Amniotic stem cell (primary cell): ENCODE results near the gene B3GALT5.
"Not testable (repeated sequence)": the region's sequence is repeated elsewhere in the genome, so short reads cannot be mapped to it uniquely, and the experiment has no call there.

ENCODE experiments used
- DNase-seq: peaks from one replicate; lab custom pipeline; 2025; lab: John Stamatoyannopoulos, UW

B3GALT5 gene

GRCh38 chr21:39612233-39613040, at the start of gene B3GALT5:
B3GALT5 (plus strand) TSS chr21:39612940; CDS start chr21:39660560, 47,620 bp downstream.
- DNase-seq: no peak

GRCh38 chr21:39564200-39564599, 48.5 kb upstream of the B3GALT5 start:
- no peak for DNase-seq

GRCh38 chr21:39567180-39567972, 45.4 kb upstream of the B3GALT5 start:
- no peak for DNase-seq

GRCh38 chr21:39568361-39568760, 44.4 kb upstream of the B3GALT5 start:
- no peak for DNase-seq

- no peak for DNase-seq
These were observed 37.0 kb upstream of the B3GALT5 start for GRCh38 chr21:39575775-39576174.

GRCh38 chr21:39576518-39577128, 36.1 kb upstream of the B3GALT5 start:
- no peak for DNase-seq

- no peak for DNase-seq
These were observed 32.9 kb upstream of the B3GALT5 start for GRCh38 chr21:39579734-39580332.

- no peak for DNase-seq
These were observed 32.0 kb upstream of the B3GALT5 start for GRCh38 chr21:39580744-39581143.

- DNase-seq: no peak
These were observed 31.3 kb upstream of the B3GALT5 start for GRCh38 chr21:39581414-39581813.

GRCh38 chr21:39582749-39583148, 30.0 kb upstream of the B3GALT5 start:
- DNase-seq: no peak

- not testable (repeated sequence) for DNase-seq
These were observed 29.2 kb upstream of the B3GALT5 start for GRCh38 chr21:39583586-39583985.

- DNase-seq: no peak
These were observed 25.4 kb upstream of the B3GALT5 start for GRCh38 chr21:39587376-39587775.

- no peak for DNase-seq
These were observed 23.9 kb upstream of the B3GALT5 start for GRCh38 chr21:39588884-39589283.

- no peak for DNase-seq
These were observed 19.2 kb upstream of the B3GALT5 start for GRCh38 chr21:39593522-39593921.

- DNase-seq: no peak
These were observed 17.3 kb upstream of the B3GALT5 start for GRCh38 chr21:39595465-39595864.

GRCh38 chr21:39597595-39597994, 15.1 kb upstream of the B3GALT5 start:
- no peak for DNase-seq

- DNase-seq: no peak
These were observed 13.4 kb upstream of the B3GALT5 start for GRCh38 chr21:39599191-39599970.

GRCh38 chr21:39601187-39601928, 11.4 kb upstream of the B3GALT5 start:
- DNase-seq: no peak

GRCh38 chr21:39602076-39602689, 10.6 kb upstream of the B3GALT5 start:
- no peak for DNase-seq

GRCh38 chr21:39602793-39603192, 9.9 kb upstream of the B3GALT5 start:
- DNase-seq: no peak
